Activated CD4-positive, CD25-positive, alpha-beta regulatory T cell treated with anti-CD3 and anti-CD28 coated beads, Interleukin-2, amount 50 U/mL, for 72 hours (primary cell): Measurements from ENCODE around the gene ATP9B.

Experiments
- DNase-seq: peaks from one replicate; pipeline ENCODE4 v3.0.0; 2021

ATP9B gene

DNA sequence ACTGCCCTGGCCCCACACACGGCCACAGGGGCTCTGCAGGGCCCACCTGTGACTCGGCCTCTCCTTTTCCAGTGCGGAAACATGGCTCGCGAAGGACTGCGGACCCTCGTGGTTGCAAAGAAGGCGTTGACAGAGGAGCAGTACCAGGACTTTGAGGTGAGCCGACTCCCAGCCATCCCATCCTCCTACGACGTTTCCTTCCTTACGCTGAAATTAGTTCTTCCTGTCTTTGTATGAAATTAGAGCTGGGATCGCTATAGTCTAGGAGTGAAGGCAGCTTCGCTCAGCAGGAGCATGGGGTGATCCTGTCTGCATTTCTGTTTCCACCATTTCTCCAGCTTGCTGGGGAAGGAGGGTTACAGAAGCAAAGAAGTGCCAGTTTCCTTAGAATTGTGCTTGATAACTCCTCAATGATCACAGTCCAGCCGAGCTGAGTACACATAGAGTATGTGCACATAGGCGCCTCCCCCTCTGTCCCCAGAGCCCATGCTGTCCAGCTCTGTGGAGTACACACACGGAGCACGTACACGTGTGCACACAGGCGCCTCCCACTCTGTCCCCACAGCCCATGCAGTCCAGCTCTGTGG is 267.5 kb downstream of the ATP9B start:
- DNase-seq = no peak

DNA sequence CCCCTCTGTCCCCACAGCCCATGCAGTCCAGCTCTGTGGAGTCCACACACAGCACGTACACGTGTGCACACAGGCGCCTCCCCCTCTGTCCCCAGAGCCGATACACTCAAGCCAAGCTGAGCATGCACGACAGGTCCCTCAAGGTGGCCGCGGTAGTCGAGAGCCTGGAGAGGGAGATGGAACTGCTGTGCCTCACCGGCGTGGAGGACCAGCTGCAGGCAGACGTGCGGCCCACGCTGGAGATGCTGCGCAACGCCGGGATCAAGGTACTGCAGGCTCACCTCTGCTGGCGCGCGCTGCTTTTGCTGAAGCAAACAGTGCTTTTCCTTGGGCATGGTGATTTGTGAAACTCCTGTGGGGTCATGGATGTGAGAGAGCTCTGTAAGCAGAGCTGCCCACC is 268.0 kb downstream of the ATP9B start:
- DNase-seq = no peak

- no peak for DNase-seq
These were observed 268.4 kb downstream of the ATP9B start for GRCh38 chr18:79337620-79338019.

- DNase-seq = no peak
These were observed 270.1 kb downstream of the ATP9B start for GRCh38 chr18:79339094-79339908.

- no peak for DNase-seq
These were observed 274.5 kb downstream of the ATP9B start for GRCh38 chr18:79343567-79344207.

DNA sequence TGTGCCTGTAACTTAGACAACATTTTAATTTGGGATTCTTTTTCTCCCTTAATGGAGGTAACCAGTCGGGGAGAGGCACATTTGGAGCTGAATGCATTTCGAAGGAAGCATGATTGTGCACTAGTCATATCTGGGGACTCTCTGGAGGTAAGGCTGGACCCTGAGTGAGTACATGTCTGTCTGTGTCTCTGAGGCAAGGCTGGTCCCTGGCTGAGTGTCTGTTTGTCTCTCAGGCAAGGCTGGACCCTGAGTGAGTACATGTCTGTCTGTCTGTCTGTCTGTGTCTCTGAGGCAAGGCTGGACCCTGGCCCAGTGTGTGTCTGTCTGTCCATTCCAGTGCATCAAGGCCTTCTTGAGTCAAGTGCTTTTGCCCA is 275.0 kb downstream of the ATP9B start:
- DNase-seq = no peak

- no peak for DNase-seq
These were observed 276.2 kb downstream of the ATP9B start for GRCh38 chr18:79345366-79345765.

- DNase-seq = no peak
These were observed 276.8 kb downstream of the ATP9B start for GRCh38 chr18:79345981-79346380.

GRCh38 chr18:79348066-79348465 is 278.9 kb downstream of the ATP9B start:
- no peak for DNase-seq

GRCh38 chr18:79352432-79352831 is 283.2 kb downstream of the ATP9B start:
- no peak for DNase-seq

DNA sequence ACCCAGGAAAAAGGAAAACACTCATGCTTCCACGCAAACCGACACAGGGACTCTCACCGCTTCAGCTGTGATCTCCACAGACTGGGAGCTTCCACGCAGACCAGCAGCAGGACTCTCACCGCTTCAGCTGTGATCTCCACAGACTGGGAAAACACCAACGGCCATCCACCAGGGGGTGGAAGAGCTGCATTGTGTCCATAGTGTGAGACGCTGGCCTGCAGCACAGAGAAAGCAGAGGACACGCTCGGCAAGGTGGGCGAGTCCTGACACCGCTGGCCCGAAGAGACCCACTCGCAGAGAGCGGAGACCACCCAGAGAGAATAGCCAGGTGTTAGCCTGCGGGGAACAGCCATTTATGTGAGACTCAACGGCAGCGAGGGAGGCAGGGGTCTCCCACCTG is 284.1 kb downstream of the ATP9B start:
- DNase-seq = no peak

GRCh38 chr18:79354350-79354749 is 285.2 kb downstream of the ATP9B start:
- no peak for DNase-seq

DNA sequence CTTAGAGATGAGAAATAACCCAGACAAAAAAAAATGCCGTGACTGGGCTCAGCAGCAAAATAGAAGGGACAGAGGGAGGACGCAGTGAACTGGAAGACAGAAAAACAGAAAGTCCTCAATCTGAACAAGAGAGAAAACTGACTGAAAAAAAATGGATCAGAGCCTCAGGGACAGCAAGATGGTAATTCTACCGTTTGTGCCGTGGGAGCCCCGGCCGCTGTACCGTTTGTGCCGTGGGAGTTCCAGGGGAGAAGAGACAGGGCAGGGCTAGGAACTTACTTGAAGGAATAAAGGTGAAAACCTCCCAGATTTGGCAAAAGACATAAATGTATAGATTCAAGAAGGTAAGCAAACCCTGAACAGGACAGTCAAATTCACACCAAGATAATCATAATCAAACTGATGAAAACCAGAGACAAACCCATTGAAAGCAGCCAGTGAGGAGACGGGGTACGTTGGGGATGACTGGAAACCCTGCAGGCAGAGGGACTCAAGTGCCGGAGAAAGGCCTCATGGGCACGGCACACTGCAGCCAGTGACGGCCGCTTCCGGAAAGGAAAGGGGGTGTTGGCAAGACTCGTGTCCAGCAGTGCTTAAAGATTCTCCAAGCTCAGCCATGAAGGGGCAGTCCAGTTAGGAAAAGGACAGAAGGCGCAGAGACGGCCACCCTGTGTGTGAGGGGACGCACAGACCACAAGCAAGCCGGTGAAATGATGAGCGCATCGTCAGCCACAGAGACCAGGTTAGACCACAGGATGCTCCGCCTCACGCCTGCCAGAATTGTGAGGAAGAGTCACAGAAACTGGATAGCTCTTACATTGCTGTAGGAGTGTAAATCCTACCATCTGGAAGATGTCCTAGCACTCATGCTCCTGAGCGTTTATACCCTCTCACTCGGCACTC is 286.5 kb downstream of the ATP9B start:
- no peak for DNase-seq

DNA sequence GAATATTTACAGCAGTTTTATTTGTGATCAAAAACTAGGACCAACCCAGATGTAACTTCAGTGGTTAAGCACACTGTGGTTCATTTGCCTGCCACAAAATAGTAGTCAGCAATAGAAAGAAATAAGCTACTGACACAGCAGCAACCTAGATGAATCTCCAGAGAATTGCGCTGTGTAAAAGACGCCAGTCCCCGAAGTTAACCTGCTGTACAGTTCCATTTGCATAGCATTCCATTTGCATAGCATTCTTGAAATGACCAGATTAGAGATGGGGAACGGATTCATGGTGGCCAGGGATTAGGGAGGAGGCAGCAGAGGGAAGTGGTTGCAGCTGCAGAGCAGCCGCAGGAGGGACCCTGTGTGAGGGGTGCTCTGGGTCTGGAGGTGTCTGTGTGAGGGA is 287.2 kb downstream of the ATP9B start:
- no peak for DNase-seq

DNA sequence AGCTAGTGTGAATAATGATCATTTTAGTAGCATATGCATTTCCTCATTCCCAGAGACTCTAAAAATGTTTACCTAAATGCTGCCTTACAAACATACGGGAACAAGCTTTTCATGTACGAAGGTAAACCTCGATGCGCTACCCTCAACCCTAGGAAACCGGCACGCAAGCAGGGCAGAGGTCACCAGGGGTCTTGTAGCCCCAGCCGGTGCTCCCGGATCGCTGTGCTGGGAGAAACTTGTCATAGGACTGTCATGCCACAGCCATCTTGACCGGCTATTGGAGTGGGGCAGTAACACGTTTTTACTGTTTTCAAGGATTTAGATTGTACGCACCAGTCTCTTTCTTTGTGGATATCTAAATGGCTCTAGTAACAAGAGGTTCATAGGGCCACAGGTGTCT is 291.7 kb downstream of the ATP9B start:
- no peak for DNase-seq

DNA sequence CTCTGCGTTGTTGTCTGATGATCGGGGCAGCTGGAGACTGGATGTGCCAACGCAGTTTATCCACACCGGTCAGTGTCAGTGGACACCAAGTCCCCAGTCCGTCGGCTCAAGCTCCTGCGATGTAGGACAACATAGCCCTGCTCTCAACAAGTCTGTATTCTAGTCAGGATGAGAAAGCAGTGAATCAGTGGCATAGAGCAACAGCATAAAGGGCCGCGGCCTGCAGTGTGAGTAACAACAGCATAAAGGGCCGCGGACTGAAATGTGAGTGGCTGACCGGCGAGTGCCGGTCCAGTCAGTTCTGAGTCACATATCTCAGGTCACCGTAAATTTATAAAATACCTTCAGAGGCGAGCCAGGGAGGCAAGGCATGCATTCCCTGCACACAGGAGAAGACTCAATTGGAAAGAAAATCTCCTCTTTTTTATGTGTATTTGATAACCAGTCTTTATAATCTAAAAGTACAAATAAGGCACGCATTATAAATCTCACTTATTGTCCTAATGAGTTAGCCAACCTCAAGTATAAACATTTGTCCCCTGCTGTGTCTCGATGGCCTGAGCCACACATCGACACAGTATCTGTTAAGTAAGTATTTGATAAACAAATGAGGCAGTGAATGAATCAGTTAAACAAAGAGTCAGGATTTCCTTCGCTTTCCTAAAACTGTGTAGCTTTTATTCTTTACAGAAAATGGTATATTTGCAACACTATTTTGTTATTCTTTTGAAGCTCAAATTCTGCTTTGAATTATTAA is 292.8 kb downstream of the ATP9B start:
- no peak for DNase-seq

- DNase-seq = no peak
These were observed 296.5 kb downstream of the ATP9B start for GRCh38 chr18:79365701-79366100.

- no peak for DNase-seq
These were observed 297.2 kb downstream of the ATP9B start for GRCh38 chr18:79366177-79367094.

DNA sequence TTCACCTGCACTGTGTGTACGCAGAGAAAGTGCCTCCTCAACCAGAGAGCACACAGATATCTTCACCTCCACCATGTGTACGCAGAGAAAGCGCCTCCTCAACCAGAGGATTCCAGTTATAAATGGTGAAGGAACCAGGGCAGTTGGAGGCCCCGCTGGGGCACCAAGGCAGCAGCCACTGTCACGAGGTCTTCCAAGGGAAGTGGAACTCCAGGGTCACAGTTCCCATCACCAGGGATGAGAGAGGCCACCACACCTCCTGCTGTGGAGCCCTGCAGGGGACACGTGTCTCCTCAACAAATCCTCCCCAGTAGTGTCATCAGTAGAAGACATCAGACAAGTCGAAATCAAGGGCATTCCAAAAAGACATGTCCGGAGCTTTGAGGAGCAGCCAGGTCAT is 298.3 kb downstream of the ATP9B start:
- no peak for DNase-seq

- DNase-seq = no peak
These were observed 298.8 kb downstream of the ATP9B start for GRCh38 chr18:79367989-79368388.

- DNase-seq = no peak
These were observed 299.5 kb downstream of the ATP9B start for GRCh38 chr18:79368681-79369080.
